Measurements from ENCODE around the gene AFMID.

- TF ChIP-seq CTCF (IDR thresholded peaks at IDR 0.05) (no peak), POLR2A (IDR thresholded peaks at IDR 0.05) (no peak), POLR2AphosphoS5 (IDR thresholded peaks at IDR 0.05; ENCODE audit: insufficient read depth in 1 of 2, low read depth in 1 of 2) (peak in 1 of 2 donors; percentile 47)
Observed at GRCh38 chr17:78144147-78144719, 42.9 kb upstream of the AFMID start.
